PC-9 (cell line): ENCODE measurements around the gene GNA12.

Experiments used
- CTCF ChIP-seq: fragments of 200-600 bp; sonication (generic); conservative IDR thresholded peaks from 2 replicates; pipeline ENCODE4 v1.6.1; 2017; ENCODE audit warnings: mixed run types, antibody characterized with exemption, mild to moderate bottlenecking, moderate library complexity
- EZH2 ChIP-seq: fragments of 200-600 bp; sonication (generic); IDR thresholded peaks from 2 replicates; pipeline ENCODE4 v1.8.0; 2017; ENCODE audit warnings: antibody characterized with exemption, low read depth

GRCh38 chr7:2691011-2691707 lies 152.9 kb downstream of the GNA12 start:
- TF ChIP-seq CTCF, result no peak
- no peak for TF ChIP-seq EZH2
